HCT116 (cell line): Measurements from ENCODE around the gene TMCC3. TPM values are rescaled to one million over a fixed set of nuclear protein-coding genes. Genes with fewer than 3 reads are reported as not detected.

ENCODE experiments used
- ATAC-seq: fragments of 200-7000 bp; cut with Tn5 transposase; 2 replicates; pipeline ENCODE4 v1.9.1; 2020; ENCODE audit warnings: mild to moderate bottlenecking, moderate library complexity
- BruUV-seq: library from RNA; stranded (reverse); fragments of 400-500 nt; replicated peaks from 2 replicates; lab custom pipeline; 2021; lab: Mats Ljungman, UMichigan
- CTCF ChIA-PET: fragments of 300-600 bp; sonication (Branson Sonifier 250); formaldehyde crosslinking; loops from one replicate; lab custom pipeline; 2021; ENCODE audit warnings: antibody characterized with exemption; lab: Charles Lee
- POLR2A ChIA-PET: fragments of 300-600, 350-600 bp; sonication (Branson Sonifier 250); formaldehyde crosslinking; loops from one replicate; lab custom pipeline; 2021; ENCODE audit warnings: antibody characterized with exemption; lab: Charles Lee
- RAD21 ChIA-PET, 2 experiments: fragments of 300-600 bp; sonication (Branson Sonifier 250); formaldehyde crosslinking; loops; one replicate each; lab custom pipeline; 2023; ENCODE audit warnings: low total read pairs in 2 of 2; ENCODE audit not compliant: uncharacterized antibody in 2 of 2, unreplicated experiment in 2 of 2, low non-redundant PET in 1 of 2; lab: Charles Lee
- DNase-seq: peaks from one replicate; pipeline ENCODE4 v3.0.0-alpha.2; 2010; ENCODE audit warnings: low read depth, low spot score
- H2AFZ ChIP-seq: fragments of 200-600 bp; shearing (Covaris generic), sonication (generic); 2 replicates; pipeline ENCODE4 v1.6.1; 2017; ENCODE audit warnings: low read depth, mixed run types, mixed read lengths, antibody characterized with exemption, low read length; ENCODE audit not compliant: poor library complexity, severe bottlenecking
- H3K27ac ChIP-seq: 2 replicates; pipeline ENCODE4 v1.5.1; 2012; ENCODE audit warnings: low read depth, low read length
- H3K27me3 ChIP-seq: fragments of 200-600 bp; sonication (generic); 2 replicates; pipeline ENCODE4 v1.6.1; 2016; ENCODE audit warnings: mixed run types, low read length, mixed read lengths; ENCODE audit not compliant: insufficient read depth
- H3K36me3 ChIP-seq, 2 experiments: fragments of 200-500 bp in 1 of 2; fragments of 200-600 bp in 1 of 2; sonication (Bioruptor generic) in 1 of 2; sonication (generic) in 1 of 2; 2 replicates each; pipeline versions ENCODE4 v1.5.1 to v1.6.1; 2014 to 2016; ENCODE audit warnings: low read length in 2 of 2, inconsistent platforms in 1 of 2, mixed read lengths in 1 of 2, mixed run types in 1 of 2; ENCODE audit not compliant: insufficient read depth in 2 of 2, control insufficient read depth in 1 of 2
- H3K4me1 ChIP-seq, 2 experiments: fragments of 200-600 bp in 1 of 2; sonication (generic) in 1 of 2; 2 replicates each; pipeline versions ENCODE4 v1.5.1 to v1.6.1; 2012 to 2017; ENCODE audit warnings: low read length in 2 of 2, inconsistent platforms in 1 of 2, mild to moderate bottlenecking in 1 of 2, mixed read lengths in 1 of 2, mixed run types in 1 of 2, moderate library complexity in 1 of 2; ENCODE audit not compliant: insufficient read depth in 2 of 2, control insufficient read depth in 1 of 2
- H3K4me2 ChIP-seq: fragments of 200-600 bp; sonication (generic); 2 replicates; pipeline ENCODE4 v1.6.1; 2017; ENCODE audit warnings: mixed run types, low read length, mixed read lengths
- H3K4me3 ChIP-seq, 2 experiments: fragments of 200-600 bp in 1 of 2; sonication (generic) in 1 of 2; replicated peaks in 1 of 2; 2 replicates each; pipeline ENCODE4 v1.5.1; 2011 to 2016; ENCODE audit warnings: low read length in 2 of 2, control low read depth in 1 of 2, low read depth in 1 of 2, mild to moderate bottlenecking in 1 of 2, mixed read lengths in 1 of 2, mixed run types in 1 of 2
- H3K79me2 ChIP-seq: fragments of 200-600 bp; sonication (generic); 2 replicates; pipeline ENCODE4 v1.6.1; 2017; ENCODE audit warnings: mild to moderate bottlenecking, mixed run types, low read length, moderate library complexity, mixed read lengths; ENCODE audit not compliant: insufficient read depth
- H3K9ac ChIP-seq: fragments of 200-600 bp; sonication (generic); 2 replicates; pipeline ENCODE4 v1.6.1; 2016; ENCODE audit warnings: low read length, mixed read lengths
- H3K9me2 ChIP-seq: fragments of 200-600 bp; sonication (generic), shearing (Covaris generic); 2 replicates; pipeline ENCODE4 v1.6.1; 2017; ENCODE audit warnings: mixed run types, mild to moderate bottlenecking, moderate library complexity; ENCODE audit not compliant: insufficient read depth
- H3K9me3 ChIP-seq, 2 experiments: fragments of 200-500 bp in 1 of 2; fragments of 200-600 bp in 1 of 2; sonication (Bioruptor generic) in 1 of 2; sonication (generic) in 1 of 2; 2 replicates each; pipeline ENCODE4 v1.6.1; 2014 to 2017; ENCODE audit warnings: low read length in 2 of 2, mixed read lengths in 2 of 2, inconsistent platforms in 1 of 2, low read depth in 1 of 2, mild to moderate bottlenecking in 1 of 2, mixed run types in 1 of 2, moderate library complexity in 1 of 2; ENCODE audit not compliant: control insufficient read depth in 1 of 2, insufficient read depth in 1 of 2
- H4K20me1 ChIP-seq: fragments of 200-600 bp; sonication (generic), shearing (Covaris generic); 2 replicates; pipeline ENCODE4 v1.6.1; 2017; ENCODE audit warnings: mixed run types, mild to moderate bottlenecking, moderate library complexity; ENCODE audit not compliant: insufficient read depth
- CEBPB ChIP-seq: IDR thresholded peaks from 2 replicates; pipeline ENCODE4 v1.6.1; 2012; ENCODE audit warnings: low read depth
- EGR1 ChIP-seq: IDR thresholded peaks from 2 replicates; pipeline ENCODE4 v1.6.1; 2012; ENCODE audit warnings: low read depth
- ELF1 ChIP-seq: IDR thresholded peaks from 2 replicates; pipeline ENCODE4 v1.6.1; 2012; ENCODE audit warnings: low read depth, borderline replicate concordance
- EZH2 ChIP-seq: fragments of 200-600 bp; sonication (generic); IDR thresholded peaks from 2 replicates; pipeline ENCODE4 v1.6.1; 2017; ENCODE audit warnings: antibody characterized with exemption, mixed run types
- FOSL1 ChIP-seq: IDR thresholded peaks from 2 replicates; pipeline ENCODE4 v1.6.1; 2012; ENCODE audit warnings: low read depth
- JUND ChIP-seq: IDR thresholded peaks from 2 replicates; pipeline ENCODE4 v1.6.1; 2012
- POLR2A ChIP-seq: IDR thresholded peaks from 2 replicates; pipeline ENCODE4 v1.7.0; 2011; ENCODE audit warnings: borderline replicate concordance; ENCODE audit not compliant: insufficient read depth, insufficient read length; ENCODE audit errors: extremely low read depth
- RAD21 ChIP-seq: IDR thresholded peaks from 2 replicates; pipeline ENCODE4 v1.6.1; 2012; ENCODE audit warnings: low read depth, mild to moderate bottlenecking
- SP1 ChIP-seq: IDR thresholded peaks from 2 replicates; pipeline ENCODE4 v1.6.1; 2012; ENCODE audit warnings: low read depth
- YY1 ChIP-seq: IDR thresholded peaks from 2 replicates; pipeline ENCODE4 v1.6.1; 2011; ENCODE audit warnings: low read length, low read depth, moderate library complexity, mild to moderate bottlenecking; ENCODE audit not compliant: insufficient replicate concordance; ENCODE audit errors: extremely low read depth
- ZFX ChIP-seq: fragments of 450-650 bp; IDR thresholded peaks from 2 replicates; pipeline ENCODE4 v1.6.1; 2017
- ZNF274 ChIP-seq: fragments of 200-500 bp; sonication (Bioruptor generic); IDR thresholded peaks from 2 replicates; pipeline ENCODE4 v1.6.1; 2014; ENCODE audit warnings: mild to moderate bottlenecking, low read depth, low read length, inconsistent platforms
- intact Hi-C: fragments of 100-400 bp; cut with micrococcal nuclease; formaldehyde crosslinking; loops from 2 replicates; pipeline ENCODE4 v1.10.0; 2022
- total RNA-seq: library from RNA; stranded (reverse); gene quantifications from one replicate; pipeline ENCODE4 v1.2.1, GENCODE V29; 2021; ENCODE audit not compliant: unreplicated experiment
- TF ChIP-seq, protein P1 (sequence below): IDR thresholded peaks from 2 replicates; pipeline ENCODE4 v1.6.1; 2012
- TF ChIP-seq, protein P2 (sequence below): IDR thresholded peaks from 2 replicates; pipeline ENCODE4 v1.6.1; 2012; ENCODE audit warnings: low read depth
- TF ChIP-seq, protein P3 (sequence below): IDR thresholded peaks from 2 replicates; pipeline ENCODE4 v1.6.1; 2012
- TF ChIP-seq, protein P4 (sequence below): IDR thresholded peaks from 2 replicates; pipeline ENCODE4 v1.6.1; 2011; ENCODE audit warnings: mild to moderate bottlenecking, low read length, moderate library complexity; ENCODE audit not compliant: insufficient replicate concordance; ENCODE audit errors: extremely low read depth
- TF ChIP-seq, protein P5 (sequence below), 3 experiments: fragments of 200-600 bp in 1 of 3; sonication (generic) in 1 of 3; IDR thresholded peaks in 2 of 3; conservative IDR thresholded peaks in 1 of 3; 2 replicates each; pipeline ENCODE4 v1.5.1; 2012 to 2017; ENCODE audit warnings: low read depth in 2 of 3, low read length in 2 of 3, antibody characterized with exemption in 1 of 3, borderline replicate concordance in 1 of 3, control low read depth in 1 of 3, mild to moderate bottlenecking in 1 of 3, mixed read lengths in 1 of 3, mixed run types in 1 of 3, moderate library complexity in 1 of 3; ENCODE audit not compliant: insufficient read depth in 1 of 3

The TMCC3 gene
- total RNA-seq, 1 experiment from 2014 or later = 4.5 TPM

DNA sequence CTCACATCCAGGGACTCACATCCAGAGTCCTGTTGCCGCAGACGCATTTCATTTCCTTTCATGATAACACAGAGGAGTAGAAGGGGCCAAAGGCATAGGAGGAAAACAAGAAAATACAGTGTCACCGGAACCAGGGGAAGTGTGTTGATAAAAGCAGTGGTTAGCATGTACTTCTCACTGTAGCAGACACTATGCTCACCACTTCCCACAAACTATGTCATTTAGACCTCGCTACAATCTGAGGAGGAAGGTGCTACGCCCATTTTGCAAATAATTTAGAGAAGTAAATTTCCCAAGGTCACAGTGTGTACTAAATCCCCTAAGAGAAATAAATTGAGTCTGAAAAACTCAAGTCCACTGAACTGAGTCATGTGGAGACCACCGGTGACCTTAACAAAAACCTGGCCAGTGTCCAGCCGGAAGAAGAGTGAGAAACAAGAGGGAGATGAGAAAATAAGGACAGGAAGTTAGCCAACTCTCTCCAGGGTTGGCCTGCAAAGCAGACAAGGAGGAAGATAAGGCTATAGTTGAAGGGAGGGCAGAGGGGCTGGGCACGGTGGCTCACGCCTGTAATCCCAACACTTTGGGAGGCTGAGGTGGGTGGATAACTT lies 25.8 kb upstream of the TMCC3 start (continued):
- TF ChIP-seq YY1 (no peak), ZNF274 (no peak), EZH2 (no peak), FOSL1 (no peak), SP1 (no peak), RAD21 (no peak), JUND (no peak), CEBPB (no peak), POLR2A (no peak)
- TF ChIP-seq, protein P1, sequence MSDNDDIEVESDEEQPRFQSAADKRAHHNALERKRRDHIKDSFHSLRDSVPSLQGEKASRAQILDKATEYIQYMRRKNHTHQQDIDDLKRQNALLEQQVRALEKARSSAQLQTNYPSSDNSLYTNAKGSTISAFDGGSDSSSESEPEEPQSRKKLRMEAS = no peak
- TF ChIP-seq, all 23 proteins: peak for 0

DNA sequence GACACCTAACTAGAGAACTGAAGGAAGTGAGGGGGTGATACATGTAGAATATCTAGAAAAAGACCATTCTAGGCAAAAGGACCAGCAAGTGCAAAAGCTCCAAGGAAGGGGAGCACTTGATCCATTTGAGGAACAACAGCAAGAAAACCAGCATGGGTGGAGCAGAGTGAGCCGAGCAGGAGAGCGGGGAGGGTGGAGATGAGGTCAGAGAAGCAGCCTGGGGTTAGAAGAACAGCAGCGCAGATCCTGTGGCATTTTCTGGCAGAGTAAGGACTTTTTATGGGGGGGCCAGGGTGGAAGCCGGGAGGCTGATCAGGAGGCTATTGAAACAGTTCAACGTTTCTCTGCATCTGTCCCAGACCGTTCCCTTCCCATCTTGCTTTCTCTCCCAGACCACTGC lies 24.5 kb upstream of the TMCC3 start:
- Histone ChIP-seq H3K27me3 (no peaks in the 10 kb centered on the region), H3K4me3 (no peak overlapping the region), H3K9me3 (no peaks in the 10 kb centered on the region), H3K9ac (no peak overlapping the region), H3K4me2 (no peak overlapping the region), H3K79me2 (no peaks in the 10 kb centered on the region), H4K20me1 (no peaks in the 10 kb centered on the region), H3K9me2 (no peaks in the 10 kb centered on the region), H2AFZ (no peak overlapping the region), H3K27ac (no peak overlapping the region), H3K4me1 (no peaks in the 10 kb centered on the region), H3K36me3 (no peaks in the 10 kb centered on the region)
- intact Hi-C loops = no loop called here
- DNase-seq = no peak
- POLR2A ChIA-PET = no interaction called here
- CTCF ChIA-PET = no interaction called here
- RAD21 ChIA-PET = no interaction called here
- no peak for ATAC-seq
- BruUV-seq = no TSS peak
- TF ChIP-seq SP1 = no peak
- no peak for TF ChIP-seq ELF1
- no peak for TF ChIP-seq POLR2A
- TF ChIP-seq RAD21 = no peak
- TF ChIP-seq ZFX = no peak
- TF ChIP-seq, protein P1 = no peak
- TF ChIP-seq EGR1 = no peak
- TF ChIP-seq, protein P2, sequence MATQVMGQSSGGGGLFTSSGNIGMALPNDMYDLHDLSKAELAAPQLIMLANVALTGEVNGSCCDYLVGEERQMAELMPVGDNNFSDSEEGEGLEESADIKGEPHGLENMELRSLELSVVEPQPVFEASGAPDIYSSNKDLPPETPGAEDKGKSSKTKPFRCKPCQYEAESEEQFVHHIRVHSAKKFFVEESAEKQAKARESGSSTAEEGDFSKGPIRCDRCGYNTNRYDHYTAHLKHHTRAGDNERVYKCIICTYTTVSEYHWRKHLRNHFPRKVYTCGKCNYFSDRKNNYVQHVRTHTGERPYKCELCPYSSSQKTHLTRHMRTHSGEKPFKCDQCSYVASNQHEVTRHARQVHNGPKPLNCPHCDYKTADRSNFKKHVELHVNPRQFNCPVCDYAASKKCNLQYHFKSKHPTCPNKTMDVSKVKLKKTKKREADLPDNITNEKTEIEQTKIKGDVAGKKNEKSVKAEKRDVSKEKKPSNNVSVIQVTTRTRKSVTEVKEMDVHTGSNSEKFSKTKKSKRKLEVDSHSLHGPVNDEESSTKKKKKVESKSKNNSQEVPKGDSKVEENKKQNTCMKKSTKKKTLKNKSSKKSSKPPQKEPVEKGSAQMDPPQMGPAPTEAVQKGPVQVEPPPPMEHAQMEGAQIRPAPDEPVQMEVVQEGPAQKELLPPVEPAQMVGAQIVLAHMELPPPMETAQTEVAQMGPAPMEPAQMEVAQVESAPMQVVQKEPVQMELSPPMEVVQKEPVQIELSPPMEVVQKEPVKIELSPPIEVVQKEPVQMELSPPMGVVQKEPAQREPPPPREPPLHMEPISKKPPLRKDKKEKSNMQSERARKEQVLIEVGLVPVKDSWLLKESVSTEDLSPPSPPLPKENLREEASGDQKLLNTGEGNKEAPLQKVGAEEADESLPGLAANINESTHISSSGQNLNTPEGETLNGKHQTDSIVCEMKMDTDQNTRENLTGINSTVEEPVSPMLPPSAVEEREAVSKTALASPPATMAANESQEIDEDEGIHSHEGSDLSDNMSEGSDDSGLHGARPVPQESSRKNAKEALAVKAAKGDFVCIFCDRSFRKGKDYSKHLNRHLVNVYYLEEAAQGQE = no peak
- TF ChIP-seq, protein P3, sequence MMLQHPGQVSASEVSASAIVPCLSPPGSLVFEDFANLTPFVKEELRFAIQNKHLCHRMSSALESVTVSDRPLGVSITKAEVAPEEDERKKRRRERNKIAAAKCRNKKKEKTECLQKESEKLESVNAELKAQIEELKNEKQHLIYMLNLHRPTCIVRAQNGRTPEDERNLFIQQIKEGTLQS = no peak
- TF ChIP-seq JUND = no peak
- TF ChIP-seq ZNF274 = no peak
- TF ChIP-seq, protein P4, sequence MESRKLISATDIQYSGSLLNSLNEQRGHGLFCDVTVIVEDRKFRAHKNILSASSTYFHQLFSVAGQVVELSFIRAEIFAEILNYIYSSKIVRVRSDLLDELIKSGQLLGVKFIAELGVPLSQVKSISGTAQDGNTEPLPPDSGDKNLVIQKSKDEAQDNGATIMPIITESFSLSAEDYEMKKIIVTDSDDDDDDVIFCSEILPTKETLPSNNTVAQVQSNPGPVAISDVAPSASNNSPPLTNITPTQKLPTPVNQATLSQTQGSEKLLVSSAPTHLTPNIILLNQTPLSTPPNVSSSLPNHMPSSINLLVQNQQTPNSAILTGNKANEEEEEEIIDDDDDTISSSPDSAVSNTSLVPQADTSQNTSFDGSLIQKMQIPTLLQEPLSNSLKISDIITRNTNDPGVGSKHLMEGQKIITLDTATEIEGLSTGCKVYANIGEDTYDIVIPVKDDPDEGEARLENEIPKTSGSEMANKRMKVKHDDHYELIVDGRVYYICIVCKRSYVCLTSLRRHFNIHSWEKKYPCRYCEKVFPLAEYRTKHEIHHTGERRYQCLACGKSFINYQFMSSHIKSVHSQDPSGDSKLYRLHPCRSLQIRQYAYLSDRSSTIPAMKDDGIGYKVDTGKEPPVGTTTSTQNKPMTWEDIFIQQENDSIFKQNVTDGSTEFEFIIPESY = no peak
- TF ChIP-seq, protein P5, sequence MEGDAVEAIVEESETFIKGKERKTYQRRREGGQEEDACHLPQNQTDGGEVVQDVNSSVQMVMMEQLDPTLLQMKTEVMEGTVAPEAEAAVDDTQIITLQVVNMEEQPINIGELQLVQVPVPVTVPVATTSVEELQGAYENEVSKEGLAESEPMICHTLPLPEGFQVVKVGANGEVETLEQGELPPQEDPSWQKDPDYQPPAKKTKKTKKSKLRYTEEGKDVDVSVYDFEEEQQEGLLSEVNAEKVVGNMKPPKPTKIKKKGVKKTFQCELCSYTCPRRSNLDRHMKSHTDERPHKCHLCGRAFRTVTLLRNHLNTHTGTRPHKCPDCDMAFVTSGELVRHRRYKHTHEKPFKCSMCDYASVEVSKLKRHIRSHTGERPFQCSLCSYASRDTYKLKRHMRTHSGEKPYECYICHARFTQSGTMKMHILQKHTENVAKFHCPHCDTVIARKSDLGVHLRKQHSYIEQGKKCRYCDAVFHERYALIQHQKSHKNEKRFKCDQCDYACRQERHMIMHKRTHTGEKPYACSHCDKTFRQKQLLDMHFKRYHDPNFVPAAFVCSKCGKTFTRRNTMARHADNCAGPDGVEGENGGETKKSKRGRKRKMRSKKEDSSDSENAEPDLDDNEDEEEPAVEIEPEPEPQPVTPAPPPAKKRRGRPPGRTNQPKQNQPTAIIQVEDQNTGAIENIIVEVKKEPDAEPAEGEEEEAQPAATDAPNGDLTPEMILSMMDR (IDR thresholded peaks at IDR 0.05 in 2 of 3, conservative IDR thresholded peaks at IDR 0.05 in 1 of 3; ENCODE audit: borderline replicate concordance in 1 of 3, insufficient read depth in 1 of 3, low read depth in 2 of 3, low read length in 2 of 3) = no peak
